Adrenal gland (tissue), 12 donors: ENCODE results near the gene ANKS1B. TPM values are rescaled to one million over a fixed set of nuclear protein-coding genes. Genes with fewer than 3 reads are reported as not detected.

Experiments
- DNase-seq, 7 donors: peaks; one replicate each; pipeline ENCODE4 v3.0.0-alpha.2; 2019 to 2020
- H3K27ac ChIP-seq, 5 donors: fragments of 200-600 bp; sonication (generic) in 4 of 5; 1 replicate in 3 of 5; 2 replicates in 2 of 5; pipeline versions ENCODE4 v1.5.1 to v1.8.0; 2016 to 2020; ENCODE audit warnings: mild to moderate bottlenecking in 1 of 5
- H3K27me3 ChIP-seq: fragments of 200-600 bp; 2 replicates; pipeline ENCODE4 v1.8.0; 2021
- H3K36me3 ChIP-seq, 2 donors: fragments of 200-600 bp; replicated peaks in 1 of 2; 1 replicate in 1 of 2; 2 replicates in 1 of 2; pipeline versions ENCODE4 v1.5.1 to v1.8.0; 2018 to 2022
- H3K4me1 ChIP-seq, 2 donors: fragments of 200-600 bp; replicated peaks in 1 of 2; 1 replicate in 1 of 2; 2 replicates in 1 of 2; pipeline versions ENCODE4 v1.5.1 to v1.8.0; 2018 to 2021
- H3K4me3 ChIP-seq, 4 donors: fragments of 200-600 bp; sonication (generic) in 3 of 4; one replicate each; pipeline ENCODE4 v1.5.1; 2016 to 2018
- H3K9me3 ChIP-seq, 3 donors: fragments of 200-600 bp; sonication (generic) in 1 of 3; replicated peaks in 1 of 3; 1 replicate in 2 of 3; 2 replicates in 1 of 3; pipeline versions ENCODE4 v1.5.1 to v1.8.0; 2016 to 2021
- CTCF ChIP-seq, 6 experiments: fragments of 450-650 bp in 4 of 6; fragments of 200-600 bp in 2 of 6; sonication (generic) in 1 of 6; IDR thresholded peaks; 1 replicate in 5 of 6; 2 replicates in 1 of 6; pipeline versions ENCODE4 v1.5.1 to v1.8.0; 2016 to 2021; ENCODE audit warnings: antibody characterized with exemption in 6 of 6, mild to moderate bottlenecking in 2 of 6, moderate library complexity in 1 of 6
- POLR2A ChIP-seq, 2 donors: fragments of 450-650 bp; IDR thresholded peaks; one replicate each; pipeline ENCODE4 v1.6.1; 2017; ENCODE audit warnings: antibody characterized with exemption in 2 of 2, mild to moderate bottlenecking in 2 of 2, moderate library complexity in 1 of 2
- WGBS, 4 donors: extraction: QIAGEN DNeasy Blood & Tissue Kit in 2 of 4; methylation state at CpG; one replicate each; pipeline versions ENCODE4 v1.1.5 to v1.1.7; 2013 to 2017; 5-methylcytosine and 5-hydroxymethylcytosine counted together
- intact Hi-C, 2 donors: fragments of 100-400 bp; cut with DNase I; formaldehyde crosslinking; loops; one replicate each; pipeline versions ENCODE4 v1.14.1 to v1.15.0; 2022 to 2023
- polyA plus RNA-seq, 3 donors: library from polyadenylated mRNA; stranded (reverse); fragments of 200-250 nt in 2 of 3; fragments of 350-450 nt in 1 of 3; fragmentation: Illumina TruSeq in 1 of 3; extraction: RNeasy Lipid Tissue Mini Kit (QIAGEN cat#74804) in 1 of 3; gene quantifications; one replicate each; pipeline ENCODE4 v1.2.3, GENCODE V29; 2013 to 2014
- total RNA-seq, 9 donors: library from RNA; depleted of rRNA in 4 of 9; stranded (reverse); fragments of >200 nt in 4 of 9; fragments of 120-200 nt in 1 of 9; fragmentation: NEBNext Ultra II Directional in 1 of 9; extraction: Animal tissue kit (Norgen Biotek cat#: 25700) in 1 of 9; gene quantifications; one replicate each; pipeline versions ENCODE4 v1.1.0 to v1.2.4, GENCODE V29; 2013 to 2023
- donor health status: healthy with polysubstance abuse.
- donor health status: Bipolar disorder and iron deficiency.
- donor health status: DM: yes; HTN: yes; CAD: no.
- donor health status: DM: no; HTN: no; CAD: no.
- donor health status: DM: no; HTN: no; CAD: no.
- donor health status: DM: yes; HTN: yes; CAD: no.

The ANKS1B gene
- total and polyA plus RNA-seq, 12 donors, result 1.3 to 28.1 (median 8.0) TPM

GRCh38 chr12:99915251-99916082 is 69.3 kb downstream of the ANKS1B start:
- H3K4me1 ChIP-seq, result peaks cover 2 to 9% of the 10 kb centered on the region in 2 donors
- no peak overlapping the region for H3K4me3 ChIP-seq
- 87 to 94% (median 92%) methylated on average over 6 of the region's 6 CpGs for WGBS, 4 donors

GRCh38 chr12:99914206-99914605 is 70.5 kb downstream of the ANKS1B start:
- Histone ChIP-seq H3K27ac (no peak overlapping the region), H3K4me1 (peaks cover 4 to 10% of the 10 kb centered on the region in 2 donors), H3K4me3 (no peak overlapping the region), H3K27me3 (no peaks in the 10 kb centered on the region), H3K9me3 (no peaks in the 10 kb centered on the region), H3K36me3 (no peaks in the 10 kb centered on the region)
- intact Hi-C loops, result no loop called here
- DNase-seq, result no peak
- TF ChIP-seq POLR2A (IDR thresholded peaks at IDR 0.05), result no peak
- no peak for TF ChIP-seq CTCF (IDR thresholded peaks at IDR 0.05)
- 34 to 50% (median 41%) methylated on average over 1 of the region's 1 CpG for WGBS, 4 donors

More at GRCh38 chr12:99915251-99916082, 69.3 kb downstream of the ANKS1B start:
- no peaks in the 10 kb centered on the region for H3K27me3 ChIP-seq
- no peak overlapping the region for H3K27ac ChIP-seq
- H3K36me3 ChIP-seq, result no peaks in the 10 kb centered on the region
- no peaks in the 10 kb centered on the region for H3K9me3 ChIP-seq
- no peak for DNase-seq
- intact Hi-C loops, result no loop called here
- TF ChIP-seq POLR2A (IDR thresholded peaks at IDR 0.05) (no peak), CTCF (IDR thresholded peaks at IDR 0.05) (no peak)

GRCh38 chr12:99911967-99912366 is 72.8 kb downstream of the ANKS1B start:
- no peaks in the 10 kb centered on the region for H3K9me3 ChIP-seq
- H3K27ac ChIP-seq, result peak overlapping the region in 1 of 5 donors; percentile 65
- intact Hi-C loops, result no loop called here
- TF ChIP-seq CTCF (IDR thresholded peaks at IDR 0.05) (no peak), POLR2A (IDR thresholded peaks at IDR 0.05) (no peak)
- H3K27me3 ChIP-seq, result no peaks in the 10 kb centered on the region
- 71 to 90% (median 77%) methylated on average over 1 of the region's 1 CpG for WGBS, 4 donors
- DNase-seq, result no peak
- no peaks in the 10 kb centered on the region for H3K36me3 ChIP-seq
- peaks cover 4 to 10% of the 10 kb centered on the region in 2 donors for H3K4me1 ChIP-seq
- H3K4me3 ChIP-seq, result peak overlapping the region in 1 of 4 donors; percentile 25

GRCh38 chr12:99911081-99911480 is 73.7 kb downstream of the ANKS1B start:
- intact Hi-C loops, result no loop called here
- peak overlapping the region; percentile 11 to 74 (median 61) for H3K27ac ChIP-seq
- peak; percentile 34 to 80 (median 61) for DNase-seq
- no peaks in the 10 kb centered on the region for H3K36me3 ChIP-seq
- 13 to 36% (median 26%) methylated on average over 3 of the region's 3 CpGs for WGBS, 4 donors
- no peaks in the 10 kb centered on the region for H3K9me3 ChIP-seq
- peak overlapping the region in 1 of 4 donors; percentile 25 for H3K4me3 ChIP-seq
- no peaks in the 10 kb centered on the region for H3K27me3 ChIP-seq
- H3K4me1 ChIP-seq, result peaks cover 4 to 10% of the 10 kb centered on the region in 2 donors
- no peak for TF ChIP-seq POLR2A (IDR thresholded peaks at IDR 0.05)
- TF ChIP-seq CTCF (IDR thresholded peaks at IDR 0.05), result peak in 2 of 6 experiments; percentile 10 to 21
